Activated effector memory CD4-positive, alpha-beta T cell treated with anti-CD3 and anti-CD28 coated beads, Interleukin-2, amount 50 U/mL, for 16 hours (primary cell): ENCODE data around the gene QSOX2.
"Not testable (repeated sequence)": the region's sequence is repeated elsewhere in the genome, so short reads cannot be mapped to it uniquely, and the experiment has no call there.

ENCODE experiments used
- DNase-seq: peaks from one replicate; pipeline ENCODE4 v3.0.0-alpha.2; 2020

QSOX2 gene

GRCh38 chr9:136282272-136282861 is 36.8 kb upstream of the QSOX2 start:
- no peak for DNase-seq

- DNase-seq = no peak
Observed at GRCh38 chr9:136281421-136282271, 36.0 kb upstream of the QSOX2 start.

GRCh38 chr9:136280535-136281315 is 35.1 kb upstream of the QSOX2 start:
- no peak for DNase-seq

- DNase-seq = no peak
Observed at GRCh38 chr9:136279471-136279870, 33.9 kb upstream of the QSOX2 start.

- DNase-seq = no peak
Observed at GRCh38 chr9:136278894-136279293, 33.3 kb upstream of the QSOX2 start.

- no peak for DNase-seq
Observed at GRCh38 chr9:136278221-136278620, 32.6 kb upstream of the QSOX2 start.

GRCh38 chr9:136277746-136278145 is 32.1 kb upstream of the QSOX2 start:
- DNase-seq = no peak

- DNase-seq = no peak
Observed at GRCh38 chr9:136276716-136277115, 31.1 kb upstream of the QSOX2 start.

GRCh38 chr9:136275655-136276429 is 30.2 kb upstream of the QSOX2 start:
- DNase-seq = no peak

GRCh38 chr9:136274786-136275654 is 29.4 kb upstream of the QSOX2 start:
- no peak for DNase-seq

GRCh38 chr9:136273921-136274785 is 28.5 kb upstream of the QSOX2 start:
- no peak for DNase-seq

GRCh38 chr9:136273244-136273865 is 27.7 kb upstream of the QSOX2 start:
- DNase-seq = no peak

- DNase-seq = no peak
Observed at GRCh38 chr9:136270173-136270705, 24.6 kb upstream of the QSOX2 start.

GRCh38 chr9:136268735-136269134 is 23.1 kb upstream of the QSOX2 start:
- DNase-seq = no peak

- no peak for DNase-seq
Observed at GRCh38 chr9:136268318-136268717, 22.7 kb upstream of the QSOX2 start.

- peak; percentile 95 for DNase-seq
Observed at GRCh38 chr9:136267261-136268111, 21.9 kb upstream of the QSOX2 start.

- not testable (repeated sequence) for DNase-seq
Observed at GRCh38 chr9:136266641-136267040, 21.0 kb upstream of the QSOX2 start.

GRCh38 chr9:136265561-136266355 is 20.1 kb upstream of the QSOX2 start:
- no peak for DNase-seq
